ENCODE results near the gene MIS18A.

GRCh38 chr21:32278518-32279376, at the start of gene MIS18A:
- TF ChIP-seq ZNF274 (IDR thresholded peaks at IDR 0.05; ENCODE audit: low read depth, low read length) (no peak), SUZ12 (IDR thresholded peaks at IDR 0.05; ENCODE audit: extremely low read depth, insufficient read depth, insufficient read length) (no peak), YY1 (IDR thresholded peaks at IDR 0.05; ENCODE audit: insufficient read depth, insufficient read length) (peak; percentile 63)

Measured in NT2/D1 (cell line).